Erythroblast (primary cell): Measurements from ENCODE around the gene PHAX.
"Not testable (repeated sequence)": the region's sequence is repeated elsewhere in the genome, so short reads cannot be mapped to it uniquely, and the experiment has no call there.

Experiments
- DNase-seq, 2 experiments: peaks; one replicate each; lab custom pipeline; 2025; lab: John Stamatoyannopoulos, UW
- GATA1 ChIP-seq: IDR thresholded peaks from 2 replicates; pipeline ENCODE4 v1.6.1; 2011; ENCODE audit warnings: low read depth, mild to moderate bottlenecking, control low read depth, low read length, moderate library complexity
- POLR2A ChIP-seq: IDR thresholded peaks from 2 replicates; pipeline ENCODE4 v1.6.1; 2011; ENCODE audit warnings: mild to moderate bottlenecking, low read length

PHAX gene

GRCh38 chr5:126600631-126601511 lies at the start of gene PHAX:
Gene PHAX, plus strand, starts transcription at chr5:126600947. Its CDS starts 16 bp downstream, at chr5:126600963.
- TF ChIP-seq GATA1, result no peak
- TF ChIP-seq POLR2A, result peak; percentile 57
- peak; percentile 86 to 89 for DNase-seq

GRCh38 chr5:126552614-126553013 lies 48.1 kb upstream of the PHAX start:
- TF ChIP-seq GATA1, result no peak
- TF ChIP-seq POLR2A, result no peak
- no peak for DNase-seq

- DNase-seq, result not testable (repeated sequence)
Measured at GRCh38 chr5:126555101-126555500, 45.6 kb upstream of the PHAX start.

- TF ChIP-seq GATA1 (no peak), POLR2A (no peak)
- DNase-seq, result no peak
Measured at GRCh38 chr5:126561908-126562307, 38.8 kb upstream of the PHAX start.

GRCh38 chr5:126562823-126563222 lies 37.9 kb upstream of the PHAX start:
- TF ChIP-seq POLR2A (no peak), GATA1 (no peak)

GRCh38 chr5:126568206-126568755 lies 32.5 kb upstream of the PHAX start:
- DNase-seq, result no peak
- TF ChIP-seq POLR2A (no peak), GATA1 (no peak)

More at GRCh38 chr5:126562823-126563222, 37.9 kb upstream of the PHAX start:
- no peak for DNase-seq

GRCh38 chr5:126575644-126576043 lies 25.1 kb upstream of the PHAX start:
- no peak for TF ChIP-seq GATA1
- TF ChIP-seq POLR2A, result no peak
- DNase-seq, result no peak

- no peak for TF ChIP-seq GATA1
- TF ChIP-seq POLR2A, result no peak
- DNase-seq, result no peak
Measured at GRCh38 chr5:126576974-126577373, 23.8 kb upstream of the PHAX start.

- DNase-seq, result no peak
- TF ChIP-seq POLR2A, result no peak
- TF ChIP-seq GATA1, result no peak
Measured at GRCh38 chr5:126577415-126577814, 23.3 kb upstream of the PHAX start.

GRCh38 chr5:126579716-126580115 lies 21.0 kb upstream of the PHAX start:
- TF ChIP-seq GATA1, result no peak
- no peak for TF ChIP-seq POLR2A
- DNase-seq, result no peak

- TF ChIP-seq POLR2A (no peak), GATA1 (no peak)
- DNase-seq, result no peak
Measured at GRCh38 chr5:126583761-126584160, 17.0 kb upstream of the PHAX start.

- TF ChIP-seq GATA1, result no peak
- no peak for TF ChIP-seq POLR2A
- no peak for DNase-seq
Measured at GRCh38 chr5:126587551-126588390, 13.0 kb upstream of the PHAX start.

GRCh38 chr5:126589536-126590297 lies 11.0 kb upstream of the PHAX start:
- TF ChIP-seq POLR2A (no peak), GATA1 (no peak)
- DNase-seq, result no peak
